Mesenchymal stem cell (in vitro differentiated cells and primary cell): ENCODE data around the gene LPP.

Source experiments
- DNase-seq: peaks from one replicate; pipeline ENCODE4 v3.0.0-alpha.2; 2013
- H2AFZ ChIP-seq: one replicate; pipeline ENCODE4 v1.6.1; 2013; ENCODE audit warnings: low read depth, mild to moderate bottlenecking, control low read depth, inconsistent platforms, low read length, moderate library complexity
- H2AK5ac ChIP-seq: 2 replicates; pipeline ENCODE4 v1.6.1; 2013; ENCODE audit warnings: low read length, moderate library complexity, mild to moderate bottlenecking, inconsistent platforms; ENCODE audit not compliant: severe bottlenecking
- H2BK120ac ChIP-seq: one replicate; pipeline ENCODE4 v1.6.1; 2013; ENCODE audit warnings: low read depth, mild to moderate bottlenecking, inconsistent platforms, low read length, moderate library complexity
- H2BK12ac ChIP-seq, 2 experiments: one replicate each; pipeline ENCODE4 v1.6.1; 2013; ENCODE audit warnings: inconsistent platforms in 2 of 2, low read length in 2 of 2, mild to moderate bottlenecking in 2 of 2, moderate library complexity in 2 of 2, control low read depth in 1 of 2
- H2BK15ac ChIP-seq: one replicate; pipeline ENCODE4 v1.6.1; 2013; ENCODE audit warnings: mild to moderate bottlenecking, low read depth, inconsistent platforms; ENCODE audit not compliant: poor library complexity, severe bottlenecking
- H2BK5ac ChIP-seq: 2 replicates; pipeline ENCODE4 v1.6.1; 2013; ENCODE audit warnings: low read depth, mild to moderate bottlenecking, low read length, control low read depth, inconsistent platforms; ENCODE audit not compliant: poor library complexity, severe bottlenecking
- H3K14ac ChIP-seq, 2 experiments: one replicate each; pipeline ENCODE4 v1.6.1; 2013; ENCODE audit warnings: inconsistent platforms in 2 of 2, low read length in 2 of 2, control low read depth in 1 of 2, mild to moderate bottlenecking in 1 of 2, moderate library complexity in 1 of 2
- H3K18ac ChIP-seq, 2 experiments: one replicate each; pipeline ENCODE4 v1.6.1; 2013; ENCODE audit warnings: inconsistent platforms in 2 of 2, low read length in 2 of 2, control low read depth in 1 of 2, low read depth in 1 of 2, mild to moderate bottlenecking in 1 of 2
- H3K23ac ChIP-seq, 2 experiments: one replicate each; pipeline ENCODE4 v1.6.1; 2013; ENCODE audit warnings: inconsistent platforms in 2 of 2, low read length in 2 of 2, mild to moderate bottlenecking in 2 of 2, moderate library complexity in 2 of 2, control low read depth in 1 of 2
- H3K27ac ChIP-seq: 2 replicates; pipeline ENCODE4 v1.5.1; 2013; ENCODE audit warnings: mild to moderate bottlenecking, moderate library complexity, low read length, control low read depth, inconsistent platforms; ENCODE audit not compliant: poor library complexity, severe bottlenecking
- H3K27me3 ChIP-seq, 2 experiments: 2 replicates each; pipeline versions ENCODE4 v1.6.1 to v1.7.0; 2013; ENCODE audit warnings: low read length in 2 of 2, mild to moderate bottlenecking in 2 of 2, moderate library complexity in 2 of 2, control low read depth in 1 of 2, inconsistent platforms in 1 of 2; ENCODE audit not compliant: control insufficient read depth in 1 of 2, insufficient read depth in 1 of 2
- H3K36me3 ChIP-seq, 2 experiments: 2 replicates each; pipeline versions ENCODE4 v1.6.1 to v1.7.0; 2013; ENCODE audit warnings: low read length in 2 of 2, control low read depth in 1 of 2, inconsistent platforms in 1 of 2, low read depth in 1 of 2, mild to moderate bottlenecking in 1 of 2; ENCODE audit not compliant: insufficient read depth in 2 of 2, control insufficient read depth in 1 of 2
- H3K4ac ChIP-seq, 2 experiments: one replicate each; pipeline ENCODE4 v1.6.1; 2013; ENCODE audit warnings: inconsistent platforms in 2 of 2, low read length in 2 of 2, mild to moderate bottlenecking in 2 of 2, moderate library complexity in 2 of 2, control low read depth in 1 of 2, low read depth in 1 of 2
- H3K4me1 ChIP-seq: 2 replicates; pipeline ENCODE4 v1.6.1; 2013; ENCODE audit warnings: low read depth, low read length, control low read depth; ENCODE audit not compliant: control insufficient read depth, insufficient read depth
- H3K4me2 ChIP-seq: 2 replicates; pipeline ENCODE4 v1.6.1; 2013; ENCODE audit warnings: low read length, mild to moderate bottlenecking, inconsistent platforms; ENCODE audit not compliant: poor library complexity, severe bottlenecking
- H3K4me3 ChIP-seq, 2 experiments: 2 replicates each; pipeline versions ENCODE4 v1.5.1 to v1.7.0; 2013; ENCODE audit warnings: low read length in 2 of 2, mild to moderate bottlenecking in 2 of 2, control low read depth in 1 of 2, low read depth in 1 of 2; ENCODE audit not compliant: insufficient read depth in 1 of 2
- H3K79me1 ChIP-seq: replicated peaks from 2 replicates; pipeline ENCODE4 v1.6.1; 2013; ENCODE audit warnings: mild to moderate bottlenecking, control low read depth, low read length, inconsistent platforms; ENCODE audit not compliant: poor library complexity, severe bottlenecking
- H3K9ac ChIP-seq: 2 replicates; pipeline ENCODE4 v1.7.0; 2013; ENCODE audit warnings: mild to moderate bottlenecking, low read length, moderate library complexity
- H3K9me3 ChIP-seq: 2 replicates; pipeline ENCODE4 v1.7.0; 2013; ENCODE audit warnings: mild to moderate bottlenecking, low read length; ENCODE audit not compliant: control insufficient read depth
- H4K8ac ChIP-seq: one replicate; pipeline ENCODE4 v1.6.1; 2013; ENCODE audit warnings: inconsistent platforms, mild to moderate bottlenecking, low read length, moderate library complexity
- H4K91ac ChIP-seq: one replicate; pipeline ENCODE4 v1.6.1; 2013; ENCODE audit warnings: mild to moderate bottlenecking, low read length, inconsistent platforms
- WGBS: methylation state at CpG from one replicate; pipeline ENCODE4 v1.1.7; 2013; ENCODE audit warnings: mixed read lengths; 5-methylcytosine and 5-hydroxymethylcytosine counted together

LPP gene

GRCh38 chr3:188170461-188171459 is 16.8 kb downstream of the LPP start:
- H3K27ac ChIP-seq = no peak overlapping the region
- peaks cover 3 to 15% of the 10 kb centered on the region in 2 experiments for H3K36me3 ChIP-seq
- 95% methylated on average over 7 of the region's 8 CpGs for WGBS
- no peak overlapping the region for H3K4me2 ChIP-seq
- no peak overlapping the region for H3K9ac ChIP-seq
- H3K27me3 ChIP-seq = no peaks in the 10 kb centered on the region
- H2AK5ac ChIP-seq = no peak overlapping the region
- H2BK120ac ChIP-seq = no peak overlapping the region
- no peak overlapping the region for H2AFZ ChIP-seq
- H3K18ac ChIP-seq = no peak overlapping the region
- H3K79me1 ChIP-seq = peaks cover 14% of the 10 kb centered on the region
- H3K4ac ChIP-seq = no peak overlapping the region
- H4K8ac ChIP-seq = no peak overlapping the region
- H3K9me3 ChIP-seq = no peaks in the 10 kb centered on the region
- no peak overlapping the region for H4K91ac ChIP-seq
- no peak overlapping the region for H2BK15ac ChIP-seq
- peaks cover 7% of the 10 kb centered on the region for H3K4me1 ChIP-seq
- no peak for DNase-seq
- no peak overlapping the region for H2BK5ac ChIP-seq
- H3K23ac ChIP-seq = no peak overlapping the region
- no peak overlapping the region for H3K4me3 ChIP-seq
- no peak overlapping the region for H3K14ac ChIP-seq
- no peak overlapping the region for H2BK12ac ChIP-seq

DNA sequence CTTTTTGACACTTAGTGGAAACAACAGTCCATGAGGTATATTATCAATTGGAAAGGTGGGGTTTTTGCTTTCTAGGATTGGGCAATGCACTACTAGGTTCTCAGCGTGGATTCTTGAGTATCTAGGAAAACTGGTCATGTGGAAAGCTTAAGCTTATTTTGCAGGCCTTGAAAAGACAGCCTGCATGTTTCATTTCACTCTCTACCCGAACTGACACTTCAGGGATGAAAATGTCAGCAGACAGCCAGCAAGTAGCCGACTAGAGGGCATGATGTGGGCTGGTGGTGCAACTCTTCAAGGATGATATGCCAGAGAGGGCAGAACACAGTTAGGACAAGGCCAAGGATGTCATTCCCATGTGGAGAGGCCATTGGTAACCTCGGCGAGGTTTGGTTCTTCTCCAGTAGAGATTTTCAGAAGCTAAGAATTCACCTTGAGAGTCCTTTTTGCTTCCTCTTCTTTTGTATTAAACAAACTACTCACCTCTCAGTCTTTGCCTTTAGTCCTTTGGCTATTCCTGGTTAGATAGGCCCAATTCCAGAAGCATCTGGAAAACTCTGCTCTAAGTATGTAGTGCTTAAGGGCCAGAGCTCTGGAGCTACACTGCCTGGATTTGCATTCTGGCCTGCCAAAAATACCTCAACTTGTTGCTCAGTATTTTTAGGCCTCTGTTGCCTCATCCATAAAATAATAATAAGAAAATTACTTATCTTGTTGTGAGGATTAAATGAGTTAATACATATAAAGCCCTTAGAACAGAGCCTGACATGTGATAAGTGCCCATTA is 17.9 kb downstream of the LPP start:
- Histone ChIP-seq H2BK120ac (no peak overlapping the region), H4K91ac (no peak overlapping the region), H3K14ac (no peak overlapping the region), H3K23ac (no peak overlapping the region), H3K27ac (no peak overlapping the region), H3K36me3 (peaks cover 3 to 15% of the 10 kb centered on the region in 2 experiments), H2AFZ (no peak overlapping the region), H3K9ac (no peak overlapping the region), H3K4me1 (peaks cover 7% of the 10 kb centered on the region), H3K4me3 (no peak overlapping the region), H4K8ac (no peak overlapping the region), H2BK12ac (no peak overlapping the region), H2BK15ac (no peak overlapping the region), H3K79me1 (peaks cover 19% of the 10 kb centered on the region), H3K4ac (no peak overlapping the region), H2AK5ac (no peak overlapping the region), H3K18ac (no peak overlapping the region), H3K9me3 (no peaks in the 10 kb centered on the region), H2BK5ac (no peak overlapping the region), H3K4me2 (no peak overlapping the region), H3K27me3 (no peaks in the 10 kb centered on the region)
- WGBS = 87% methylated on average over 5 of the region's 5 CpGs
- no peak for DNase-seq

DNA sequence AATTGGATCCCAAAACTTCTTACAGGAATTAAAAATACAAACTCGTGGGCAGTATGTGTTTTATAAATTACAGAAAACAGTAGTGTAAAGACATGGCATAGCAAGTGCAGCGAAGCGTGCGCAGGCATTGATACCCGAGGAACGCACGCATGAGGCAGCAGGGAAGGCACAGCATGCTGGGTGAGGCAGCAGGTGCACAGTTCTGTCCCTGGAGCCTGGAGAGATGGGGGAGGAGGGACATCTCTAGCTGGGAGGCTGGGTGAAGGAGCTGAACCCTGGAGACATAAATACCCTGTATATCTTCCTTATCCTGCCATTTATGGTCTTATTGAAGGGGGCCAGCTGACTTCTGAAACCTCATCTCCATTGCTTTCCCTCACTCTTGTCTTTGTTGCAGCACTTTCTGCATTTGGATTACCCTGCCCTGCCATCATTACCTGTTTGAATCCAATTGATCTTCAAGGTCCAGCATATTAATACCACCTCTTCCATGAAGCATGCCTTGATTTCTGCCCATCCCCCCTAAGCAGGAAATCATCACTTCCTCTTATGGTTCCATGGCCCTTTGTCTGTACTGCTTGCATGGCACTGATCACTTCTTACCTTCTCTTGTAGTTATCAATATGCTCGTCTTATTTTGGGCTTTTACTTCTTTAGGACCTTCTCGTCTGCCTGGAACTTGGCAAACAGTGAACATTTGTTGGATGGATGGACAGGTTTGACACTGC is 20.5 kb downstream of the LPP start:
- Histone ChIP-seq H3K27me3 (no peaks in the 10 kb centered on the region), H4K91ac (no peak overlapping the region), H3K4me1 (peaks cover 14% of the 10 kb centered on the region), H3K9ac (no peak overlapping the region), H3K14ac (no peak overlapping the region), H2BK5ac (no peak overlapping the region), H3K23ac (no peak overlapping the region), H2AK5ac (no peak overlapping the region), H2BK12ac (no peak overlapping the region), H2BK15ac (no peak overlapping the region), H3K9me3 (no peaks in the 10 kb centered on the region), H3K79me1 (peaks cover 27% of the 10 kb centered on the region), H2AFZ (no peak overlapping the region), H3K4me2 (no peak overlapping the region), H3K27ac (no peak overlapping the region), H3K18ac (no peak overlapping the region), H3K4me3 (no peak overlapping the region), H4K8ac (no peak overlapping the region), H3K36me3 (peaks cover 5 to 15% of the 10 kb centered on the region in 2 experiments), H3K4ac (no peak overlapping the region), H2BK120ac (no peak overlapping the region)
- WGBS = 94% methylated on average over 9 of the region's 9 CpGs
- DNase-seq = no peak
